ENCODE data around the gene MRPL17. TPM values are rescaled to one million over a fixed set of nuclear protein-coding genes. Genes with fewer than 3 reads are reported as not detected.

The MRPL17 gene
- total RNA-seq, 1 donor from 2014 or later: 91.9 TPM

GRCh38 chr11:6654281-6655019 lies 28.7 kb downstream of the MRPL17 start:
- no peak for DNase-seq (ENCODE audit: low read depth, low spot score)

- DNase-seq (ENCODE audit: low read depth, low spot score): no peak
Observed at GRCh38 chr11:6653656-6654055, 29.5 kb downstream of the MRPL17 start.

GRCh38 chr11:6653097-6653496 lies 30.0 kb downstream of the MRPL17 start:
- DNase-seq (ENCODE audit: low read depth, low spot score): no peak

- no peak for DNase-seq (ENCODE audit: low read depth, low spot score)
Observed at GRCh38 chr11:6652182-6652581, 31.0 kb downstream of the MRPL17 start.

GRCh38 chr11:6650980-6651379 lies 32.2 kb downstream of the MRPL17 start:
- DNase-seq (ENCODE audit: low read depth, low spot score): no peak

- no peak for DNase-seq (ENCODE audit: low read depth, low spot score)
Observed at GRCh38 chr11:6650104-6650503, 33.0 kb downstream of the MRPL17 start.

- no peak for DNase-seq (ENCODE audit: low read depth, low spot score)
Observed at GRCh38 chr11:6648501-6648900, 34.6 kb downstream of the MRPL17 start.

- DNase-seq (ENCODE audit: low read depth, low spot score): no peak
Observed at GRCh38 chr11:6647836-6648235, 35.3 kb downstream of the MRPL17 start.

- DNase-seq (ENCODE audit: low read depth, low spot score): no peak
Observed at GRCh38 chr11:6646918-6647679, 36.0 kb downstream of the MRPL17 start.

GRCh38 chr11:6646576-6646917 lies 36.6 kb downstream of the MRPL17 start:
- DNase-seq (ENCODE audit: low read depth, low spot score): no peak

- no peak for DNase-seq (ENCODE audit: low read depth, low spot score)
Observed at GRCh38 chr11:6646071-6646470, 37.1 kb downstream of the MRPL17 start.

- no peak for DNase-seq (ENCODE audit: low read depth, low spot score)
Observed at GRCh38 chr11:6642957-6643356, 40.2 kb downstream of the MRPL17 start.

- no peak for DNase-seq (ENCODE audit: low read depth, low spot score)
Observed at GRCh38 chr11:6640985-6641701, 42.0 kb downstream of the MRPL17 start.

- DNase-seq (ENCODE audit: low read depth, low spot score): no peak
Observed at GRCh38 chr11:6640036-6640984, 42.8 kb downstream of the MRPL17 start.

- DNase-seq (ENCODE audit: low read depth, low spot score): no peak
Observed at GRCh38 chr11:6638429-6638828, 44.7 kb downstream of the MRPL17 start.

- DNase-seq (ENCODE audit: low read depth, low spot score): no peak
Observed at GRCh38 chr11:6637871-6638270, 45.3 kb downstream of the MRPL17 start.

- DNase-seq (ENCODE audit: low read depth, low spot score): no peak
Observed at GRCh38 chr11:6636480-6636879, 46.7 kb downstream of the MRPL17 start.

GRCh38 chr11:6635082-6635932 lies 47.8 kb downstream of the MRPL17 start:
- DNase-seq (ENCODE audit: low read depth, low spot score): peak; percentile 97

GRCh38 chr11:6634534-6634933 lies 48.6 kb downstream of the MRPL17 start:
- no peak for DNase-seq (ENCODE audit: low read depth, low spot score)

All from pulmonary artery endothelial cell (primary cell).